SK-N-SH (cell line): Measurements from ENCODE around the gene PRR18. TPM values are rescaled to one million over a fixed set of nuclear protein-coding genes. Genes with fewer than 3 reads are reported as not detected.

Experiments
- CTCF ChIA-PET: fragments of 300-600, 350-600 bp; formaldehyde crosslinking; extraction: SDS; loops from one replicate; lab custom pipeline; 2021; lab: Yijun Ruan, JAX
- POLR2A ChIA-PET: fragments of 350-600 bp; sonication (Branson Sonifier 250); formaldehyde crosslinking; extraction: SDS; loops from one replicate; lab custom pipeline; 2020; ENCODE audit warnings: antibody characterized with exemption, inconsistent platforms; lab: Yijun Ruan, JAX
- DNase-seq: peaks from one replicate; pipeline ENCODE4 v3.0.0; 2012
- H2AFZ ChIP-seq: fragments of 200-600 bp; sonication (generic); 2 replicates; pipeline ENCODE4 v1.8.1; 2016; ENCODE audit warnings: antibody characterized with exemption, mild to moderate bottlenecking, low read depth
- H3F3A ChIP-seq: fragments of 200-600 bp; sonication (generic); replicated peaks from 2 replicates; pipeline ENCODE3; 2016; ENCODE audit warnings: antibody characterized with exemption, mild to moderate bottlenecking; ENCODE audit not compliant: insufficient read depth
- H3K27ac ChIP-seq, 2 experiments: fragments of 200-500 bp in 1 of 2; fragments of 200-600 bp in 1 of 2; sonication (Bioruptor generic) in 1 of 2; sonication (generic), shearing (Covaris generic) in 1 of 2; 2 replicates each; pipeline versions ENCODE4 v1.5.1 to v1.6.1; 2014 to 2016; ENCODE audit warnings: low read depth in 2 of 2, inconsistent platforms in 1 of 2, low read length in 1 of 2, mild to moderate bottlenecking in 1 of 2, mixed read lengths in 1 of 2
- H3K27me3 ChIP-seq: fragments of 200-600 bp; sonication (generic), shearing (Covaris generic); 2 replicates; pipeline ENCODE4 v1.6.1; 2016; ENCODE audit warnings: mixed run types; ENCODE audit not compliant: insufficient read depth
- H3K36me3 ChIP-seq, 2 experiments: fragments of 200-500 bp in 1 of 2; fragments of 200-600 bp in 1 of 2; sonication (Bioruptor generic) in 1 of 2; sonication (generic) in 1 of 2; replicated peaks in 1 of 2; 2 replicates each; pipeline versions ENCODE3 to v1.5.1; 2014 to 2016; ENCODE audit warnings: low read length in 1 of 2, mild to moderate bottlenecking in 1 of 2; ENCODE audit not compliant: insufficient read depth in 2 of 2, control insufficient read depth in 1 of 2
- H3K4me1 ChIP-seq, 2 experiments: fragments of 200-500 bp in 1 of 2; fragments of 200-600 bp in 1 of 2; sonication (Bioruptor generic) in 1 of 2; sonication (generic), shearing (Covaris generic) in 1 of 2; 2 replicates each; pipeline versions ENCODE4 v1.5.1 to v1.6.1; 2014 to 2016; ENCODE audit warnings: low read depth in 1 of 2, low read length in 1 of 2, mixed run types in 1 of 2; ENCODE audit not compliant: insufficient read depth in 2 of 2, control insufficient read depth in 1 of 2
- H3K4me2 ChIP-seq: fragments of 200-600 bp; sonication (generic), shearing (Covaris generic); 2 replicates; pipeline ENCODE4 v1.6.1; 2017; ENCODE audit warnings: mixed run types
- H3K4me3 ChIP-seq, 2 experiments: fragments of 200-500 bp in 1 of 2; fragments of 200-600 bp in 1 of 2; sonication (Bioruptor generic) in 1 of 2; sonication (generic), shearing (Covaris generic) in 1 of 2; 2 replicates each; pipeline versions ENCODE4 v1.5.1 to v1.8.1; 2014 to 2016; ENCODE audit warnings: low read depth in 2 of 2, inconsistent platforms in 1 of 2, low read length in 1 of 2, mild to moderate bottlenecking in 1 of 2, mixed read lengths in 1 of 2, moderate library complexity in 1 of 2
- H3K79me2 ChIP-seq: fragments of 200-600 bp; sonication (generic); 2 replicates; pipeline ENCODE4 v1.8.1; 2017; ENCODE audit warnings: mild to moderate bottlenecking; ENCODE audit not compliant: insufficient read depth
- H3K9ac ChIP-seq: fragments of 200-600 bp; sonication (generic); 2 replicates; pipeline ENCODE4 v1.6.1; 2017; ENCODE audit warnings: mixed run types
- H3K9me2 ChIP-seq: fragments of 200-600 bp; sonication (generic); 2 replicates; pipeline ENCODE4 v1.6.1; 2017; ENCODE audit warnings: mixed run types
- H3K9me3 ChIP-seq: fragments of 200-600 bp; sonication (generic); 2 replicates; pipeline ENCODE4 v1.6.1; 2017; ENCODE audit warnings: mixed run types, mild to moderate bottlenecking, moderate library complexity
- H4K20me1 ChIP-seq: fragments of 200-600 bp; sonication (generic); 2 replicates; pipeline ENCODE4 v1.6.1; 2017; ENCODE audit warnings: mild to moderate bottlenecking, mixed run types; ENCODE audit not compliant: insufficient read depth
- FOSL2 ChIP-seq: IDR thresholded peaks from 2 replicates; pipeline ENCODE4 v1.4.0; 2012; ENCODE audit warnings: low read depth, mild to moderate bottlenecking, moderate library complexity, borderline replicate concordance
- GATA2 ChIP-seq: sonication (generic); formaldehyde crosslinking; IDR thresholded peaks from 2 replicates; pipeline ENCODE4 v1.5.0; 2020; ENCODE audit warnings: mild to moderate bottlenecking, missing genetic modification reagents
- JUND ChIP-seq: IDR thresholded peaks from 2 replicates; pipeline ENCODE4 v1.4.0; 2012
- PBX3 ChIP-seq: IDR thresholded peaks from 2 replicates; pipeline ENCODE4; 2012
- REST ChIP-seq: IDR thresholded peaks from 2 replicates; pipeline ENCODE4 v1.6.1; 2012; ENCODE audit warnings: mild to moderate bottlenecking, low read depth, low read length, moderate library complexity
- SMC3 ChIP-seq: IDR thresholded peaks from 2 replicates; pipeline ENCODE4 v1.6.1; 2012; ENCODE audit warnings: low read depth, low read length, improper control_type of control experiment
- USF1 ChIP-seq: IDR thresholded peaks from 2 replicates; pipeline ENCODE4 v1.4.0; 2012; ENCODE audit warnings: low read depth, borderline replicate concordance
- WGBS: methylation state at CpG from one replicate; pipeline ENCODE4 v1.1.6; 2017; ENCODE audit warnings: low lambda C conversion rate; 5-methylcytosine and 5-hydroxymethylcytosine counted together
- polyA plus RNA-seq, 3 experiments: library from polyadenylated mRNA; depleted of rRNA; stranded (reverse); fragments of >200 nt; gene quantifications; 2 replicates each; pipeline ENCODE4 v1.2.3, GENCODE V29; 2012
- TF ChIP-seq, protein P1 (sequence below): fragments of 150-350 bp; IDR thresholded peaks from 2 replicates; pipeline ENCODE4 v1.6.1; 2017; ENCODE audit warnings: antibody characterized with exemption, low read length, low read depth, borderline replicate concordance
- TF ChIP-seq, protein P2 (sequence below): IDR thresholded peaks from 2 replicates; pipeline ENCODE4 v1.4.0; 2012; ENCODE audit warnings: low read depth, borderline replicate concordance

The PRR18 gene
- polyA plus RNA-seq, 1 of the 3 experiments (the other 2 are of a cell fraction): 0.02 TPM

DNA sequence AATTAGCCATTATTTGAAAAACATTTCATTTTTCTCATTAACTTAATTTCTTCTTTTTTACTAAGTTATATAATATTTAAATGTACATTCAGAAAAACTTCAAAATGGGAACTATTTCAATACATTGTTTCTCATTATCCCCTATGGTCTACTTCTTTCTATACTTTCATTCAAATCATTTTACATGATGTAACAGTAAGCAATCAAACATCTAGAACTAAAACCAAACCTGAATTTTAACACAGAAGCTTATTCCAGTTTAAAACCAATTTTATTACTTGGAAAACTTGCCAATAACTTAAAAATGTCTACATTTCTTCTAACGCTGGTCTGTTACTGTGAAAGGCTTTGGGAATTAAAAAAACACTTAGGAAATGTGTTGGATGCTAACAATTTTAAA, 4.6 kb upstream of the PRR18 start:
- Histone ChIP-seq H3K79me2 (no peaks in the 10 kb centered on the region), H2AFZ (no peak overlapping the region), H3K9me3 (no peaks in the 10 kb centered on the region), H3F3A (no peaks in the 10 kb centered on the region), H3K36me3 (no peaks in the 10 kb centered on the region), H3K27ac (no peak overlapping the region), H3K9ac (no peak overlapping the region), H3K4me3 (no peak overlapping the region), H3K4me2 (no peak overlapping the region), H3K9me2 (no peaks in the 10 kb centered on the region), H3K27me3 (peaks cover 16% of the 10 kb centered on the region), H3K4me1 (peaks cover 0 to 6% of the 10 kb centered on the region in 2 experiments; a peak in 1 of 4 replicates), H4K20me1 (no peaks in the 10 kb centered on the region)
- ChIA-PET POLR2A (no interaction called here), CTCF (interaction anchor here (0.8 to 2.5 kb wide), 16 partner anchors 9 to 129 kb away, joined by 3 to 26 read pairs (median 4); partner anchors contain the start of gene SFT2D1)
- no peak for DNase-seq
- 84% methylated on average over 1 of the region's 1 CpG for WGBS
- no peak for TF ChIP-seq REST
- TF ChIP-seq FOSL2: no peak
- no peak for TF ChIP-seq GATA2 (CRISPR knock-in tag)
- TF ChIP-seq SMC3: no peak
- TF ChIP-seq, protein P1, sequence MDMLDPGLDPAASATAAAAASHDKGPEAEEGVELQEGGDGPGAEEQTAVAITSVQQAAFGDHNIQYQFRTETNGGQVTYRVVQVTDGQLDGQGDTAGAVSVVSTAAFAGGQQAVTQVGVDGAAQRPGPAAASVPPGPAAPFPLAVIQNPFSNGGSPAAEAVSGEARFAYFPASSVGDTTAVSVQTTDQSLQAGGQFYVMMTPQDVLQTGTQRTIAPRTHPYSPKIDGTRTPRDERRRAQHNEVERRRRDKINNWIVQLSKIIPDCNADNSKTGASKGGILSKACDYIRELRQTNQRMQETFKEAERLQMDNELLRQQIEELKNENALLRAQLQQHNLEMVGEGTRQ: no peak
- TF ChIP-seq PBX3: no peak
- TF ChIP-seq USF1: no peak
- no peak for TF ChIP-seq JUND
- TF ChIP-seq, protein P2, sequence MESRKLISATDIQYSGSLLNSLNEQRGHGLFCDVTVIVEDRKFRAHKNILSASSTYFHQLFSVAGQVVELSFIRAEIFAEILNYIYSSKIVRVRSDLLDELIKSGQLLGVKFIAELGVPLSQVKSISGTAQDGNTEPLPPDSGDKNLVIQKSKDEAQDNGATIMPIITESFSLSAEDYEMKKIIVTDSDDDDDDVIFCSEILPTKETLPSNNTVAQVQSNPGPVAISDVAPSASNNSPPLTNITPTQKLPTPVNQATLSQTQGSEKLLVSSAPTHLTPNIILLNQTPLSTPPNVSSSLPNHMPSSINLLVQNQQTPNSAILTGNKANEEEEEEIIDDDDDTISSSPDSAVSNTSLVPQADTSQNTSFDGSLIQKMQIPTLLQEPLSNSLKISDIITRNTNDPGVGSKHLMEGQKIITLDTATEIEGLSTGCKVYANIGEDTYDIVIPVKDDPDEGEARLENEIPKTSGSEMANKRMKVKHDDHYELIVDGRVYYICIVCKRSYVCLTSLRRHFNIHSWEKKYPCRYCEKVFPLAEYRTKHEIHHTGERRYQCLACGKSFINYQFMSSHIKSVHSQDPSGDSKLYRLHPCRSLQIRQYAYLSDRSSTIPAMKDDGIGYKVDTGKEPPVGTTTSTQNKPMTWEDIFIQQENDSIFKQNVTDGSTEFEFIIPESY: no peak
